Brain microvascular endothelial cell (primary cell): Measurements from ENCODE around the gene UTY.

ENCODE experiments used
- DNase-seq: peaks from one replicate; pipeline ENCODE4 v3.0.0-alpha.2; 2020
- H3K27ac ChIP-seq: fragments of 250-450 bp; sonication (Bioruptor Pico); 2 replicates; pipeline ENCODE4 v1.5.1; 2020; ENCODE audit warnings: mild to moderate bottlenecking, moderate library complexity
- H3K27me3 ChIP-seq: fragments of 250-450 bp; sonication (Bioruptor Pico); replicated peaks from 2 replicates; pipeline ENCODE4 v1.5.1; 2020; ENCODE audit warnings: mild to moderate bottlenecking
- H3K36me3 ChIP-seq: fragments of 250-450 bp; sonication (Bioruptor Pico); replicated peaks from 2 replicates; pipeline ENCODE4 v1.5.1; 2020; ENCODE audit warnings: mild to moderate bottlenecking
- H3K4me3 ChIP-seq: 2 replicates; pipeline ENCODE4 v1.5.1; 2011; ENCODE audit warnings: low read depth, mild to moderate bottlenecking, control low read depth, low read length, moderate library complexity
- in situ Hi-C: cut with HindIII; loops from 2 replicates; pipeline ENCODE4 v1.10.0; 2017; ENCODE audit warnings: low sequenced_read_pairs, low pct_ligation_motif_present
- TF ChIP-seq, protein P1 (sequence below): IDR thresholded peaks from 2 replicates; pipeline ENCODE4 v1.5.1; 2011; ENCODE audit warnings: low read depth, mild to moderate bottlenecking, moderate library complexity, low read length, control low read depth, inconsistent platforms; ENCODE audit errors: missing control alignments

Gene UTY

DNA sequence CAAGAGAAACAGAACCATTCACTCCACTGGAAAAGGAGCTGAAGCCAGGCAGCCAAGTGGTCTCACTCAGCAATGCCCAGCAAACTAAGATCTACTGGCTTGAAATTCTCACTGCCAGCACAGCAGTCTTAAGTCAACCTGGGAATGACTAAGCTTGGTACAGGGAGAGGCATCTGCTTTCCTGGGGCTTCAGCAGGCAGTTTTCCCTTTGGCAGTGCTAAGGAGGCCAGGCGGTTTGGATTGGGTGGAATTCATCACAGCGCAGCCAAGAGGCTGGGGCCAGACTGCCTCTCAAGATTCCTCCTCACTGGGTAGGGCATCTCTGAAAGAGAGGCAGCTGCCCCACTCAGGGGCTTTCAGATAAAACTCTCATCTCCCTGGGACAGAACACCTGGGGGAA lies 149.2 kb downstream of the UTY start:
- TF ChIP-seq, protein P1, sequence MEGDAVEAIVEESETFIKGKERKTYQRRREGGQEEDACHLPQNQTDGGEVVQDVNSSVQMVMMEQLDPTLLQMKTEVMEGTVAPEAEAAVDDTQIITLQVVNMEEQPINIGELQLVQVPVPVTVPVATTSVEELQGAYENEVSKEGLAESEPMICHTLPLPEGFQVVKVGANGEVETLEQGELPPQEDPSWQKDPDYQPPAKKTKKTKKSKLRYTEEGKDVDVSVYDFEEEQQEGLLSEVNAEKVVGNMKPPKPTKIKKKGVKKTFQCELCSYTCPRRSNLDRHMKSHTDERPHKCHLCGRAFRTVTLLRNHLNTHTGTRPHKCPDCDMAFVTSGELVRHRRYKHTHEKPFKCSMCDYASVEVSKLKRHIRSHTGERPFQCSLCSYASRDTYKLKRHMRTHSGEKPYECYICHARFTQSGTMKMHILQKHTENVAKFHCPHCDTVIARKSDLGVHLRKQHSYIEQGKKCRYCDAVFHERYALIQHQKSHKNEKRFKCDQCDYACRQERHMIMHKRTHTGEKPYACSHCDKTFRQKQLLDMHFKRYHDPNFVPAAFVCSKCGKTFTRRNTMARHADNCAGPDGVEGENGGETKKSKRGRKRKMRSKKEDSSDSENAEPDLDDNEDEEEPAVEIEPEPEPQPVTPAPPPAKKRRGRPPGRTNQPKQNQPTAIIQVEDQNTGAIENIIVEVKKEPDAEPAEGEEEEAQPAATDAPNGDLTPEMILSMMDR, result no peak
- DNase-seq, result no peak
- H3K4me3 ChIP-seq, result no peak overlapping the region
- no peak overlapping the region for H3K27ac ChIP-seq
- no peaks in the 10 kb centered on the region for H3K36me3 ChIP-seq
- in situ Hi-C loops, result no loop called here
- no peaks in the 10 kb centered on the region for H3K27me3 ChIP-seq

DNA sequence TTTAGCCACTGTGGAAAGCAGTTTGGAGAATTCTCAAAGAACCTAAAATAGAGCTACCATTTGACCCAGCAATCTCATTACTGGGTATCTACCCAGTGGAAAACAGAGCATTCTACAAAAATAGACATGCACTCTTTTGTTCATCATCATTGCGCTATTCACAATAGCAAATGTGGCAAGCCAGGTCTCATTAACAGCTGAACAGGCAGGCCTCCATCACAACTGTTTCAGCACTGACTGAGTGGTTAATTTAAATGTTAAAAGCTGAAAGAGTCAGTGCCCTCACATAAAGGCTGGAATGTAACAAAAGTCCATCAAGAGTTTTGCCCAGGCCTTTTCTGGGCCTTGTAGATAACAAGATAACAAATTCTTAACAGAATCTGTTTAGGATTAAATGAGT lies 166.9 kb downstream of the UTY start:
- no peaks in the 10 kb centered on the region for H3K36me3 ChIP-seq
- H3K27ac ChIP-seq, result no peak overlapping the region
- no peak for DNase-seq
- no peaks in the 10 kb centered on the region for H3K27me3 ChIP-seq
- no peak overlapping the region for H3K4me3 ChIP-seq
- in situ Hi-C loops, result no loop called here
- TF ChIP-seq, protein P1, result no peak

DNA sequence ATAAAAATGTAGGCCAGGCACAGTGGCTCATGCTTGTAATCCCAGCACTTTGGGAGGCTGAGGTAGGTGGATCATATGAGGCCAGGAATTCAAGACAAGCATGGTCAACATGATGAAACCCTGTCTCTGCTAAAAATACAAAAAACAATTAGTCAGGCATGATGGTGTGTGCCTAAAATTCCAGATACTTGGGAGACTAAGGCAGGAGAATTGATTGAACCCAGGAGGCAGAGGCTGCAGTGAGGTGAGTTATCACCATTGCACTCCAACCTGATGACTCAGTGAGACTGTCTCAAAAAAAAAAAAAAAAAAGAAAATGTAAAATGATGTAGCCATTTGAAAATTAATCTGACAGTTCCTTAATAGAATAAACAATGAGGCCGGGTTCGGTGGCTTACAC lies 171.9 kb downstream of the UTY start:
- H3K27ac ChIP-seq, result no peak overlapping the region
- H3K36me3 ChIP-seq, result no peaks in the 10 kb centered on the region
- H3K27me3 ChIP-seq, result no peaks in the 10 kb centered on the region
- DNase-seq, result no peak
- no peak overlapping the region for H3K4me3 ChIP-seq
- in situ Hi-C loops, result no loop called here
- TF ChIP-seq, protein P1, result no peak

DNA sequence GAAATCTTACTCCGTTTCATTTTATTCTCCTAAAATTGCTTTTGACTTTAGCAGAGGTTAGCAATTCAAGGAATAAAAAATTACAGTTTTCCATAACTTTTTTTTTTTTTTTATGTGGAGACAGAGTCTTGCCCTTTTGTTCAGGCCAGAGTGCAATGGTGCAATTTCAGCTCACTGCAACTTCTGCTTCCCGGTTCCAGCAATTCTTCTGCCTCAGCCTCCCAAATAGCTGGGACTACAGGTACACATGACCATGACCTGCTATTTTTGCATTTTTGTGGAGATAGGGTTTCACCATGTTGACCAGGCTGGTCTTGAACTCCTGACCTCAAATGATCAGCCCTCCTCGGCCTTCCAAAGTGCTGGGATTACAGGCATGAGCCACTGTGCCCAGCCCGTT lies 179.0 kb downstream of the UTY start:
- Histone ChIP-seq H3K4me3 (no peak overlapping the region), H3K27me3 (no peaks in the 10 kb centered on the region), H3K27ac (no peak overlapping the region), H3K36me3 (no peaks in the 10 kb centered on the region)
- no peak for DNase-seq
- TF ChIP-seq, protein P1, result no peak
- in situ Hi-C loops, result no loop called here

DNA sequence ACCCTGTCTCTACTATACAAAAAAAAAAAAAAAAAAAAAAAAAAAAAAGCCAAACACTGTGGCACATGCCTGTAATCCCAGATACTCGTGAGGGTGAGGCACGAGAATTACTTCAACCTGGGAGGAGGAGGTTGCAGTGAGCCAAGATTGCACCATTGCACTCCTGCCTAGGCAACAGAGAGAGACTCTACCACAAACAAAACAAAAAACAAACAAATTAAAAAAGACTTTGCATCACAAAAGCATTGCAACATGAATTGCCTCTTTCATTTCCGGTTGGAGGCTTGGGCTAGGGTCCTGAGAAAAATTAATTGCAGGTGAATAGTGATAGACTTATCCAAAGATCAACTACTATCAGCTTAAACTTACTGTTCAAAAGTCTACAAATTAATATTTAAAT lies 180.4 kb downstream of the UTY start:
- DNase-seq, result no peak
- H3K4me3 ChIP-seq, result no peak overlapping the region
- no peaks in the 10 kb centered on the region for H3K36me3 ChIP-seq
- H3K27ac ChIP-seq, result no peak overlapping the region
- H3K27me3 ChIP-seq, result no peaks in the 10 kb centered on the region
- in situ Hi-C loops, result no loop called here
- TF ChIP-seq, protein P1, result no peak

DNA sequence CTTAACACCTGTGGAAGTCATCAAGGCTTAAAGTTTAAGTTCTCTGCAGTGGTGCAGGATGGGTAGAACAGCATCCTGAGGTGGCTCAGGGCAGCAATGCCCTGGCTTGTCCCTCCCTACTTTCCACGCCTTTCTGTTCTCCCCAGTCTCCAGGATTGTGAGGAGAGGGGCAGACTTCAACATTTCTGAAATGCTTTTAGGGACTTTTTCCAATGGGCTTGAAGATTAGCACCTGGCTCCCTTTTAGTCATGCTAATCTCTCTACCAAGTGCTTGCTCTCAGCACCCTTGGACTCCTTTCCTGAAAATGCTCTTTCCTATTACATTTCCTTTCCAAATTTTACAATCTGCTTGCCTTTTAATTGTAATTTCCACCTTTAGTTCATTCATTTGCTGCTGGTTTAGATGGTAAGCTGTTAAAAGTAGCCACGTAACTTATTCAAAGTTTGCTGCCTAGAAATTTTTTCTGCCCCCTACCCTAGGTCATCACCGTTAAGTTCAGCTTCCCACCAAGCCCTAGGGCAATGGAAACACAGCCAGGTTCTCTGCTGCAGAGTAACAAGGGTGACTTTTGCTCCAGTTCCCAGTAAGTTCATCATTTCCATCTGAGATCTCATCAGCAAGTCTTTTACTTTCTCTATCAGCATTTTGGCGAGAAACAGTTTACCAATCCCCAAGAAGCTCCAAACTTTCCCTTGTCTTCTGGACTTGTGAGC lies 183.5 kb downstream of the UTY start:
- no peaks in the 10 kb centered on the region for H3K36me3 ChIP-seq
- no peak for DNase-seq
- no peak overlapping the region for H3K27ac ChIP-seq
- no peaks in the 10 kb centered on the region for H3K27me3 ChIP-seq
- TF ChIP-seq, protein P1, result no peak
- H3K4me3 ChIP-seq, result no peak overlapping the region
- in situ Hi-C loops, result no loop called here
